COR-L47 (cell line): ENCODE data around the gene GPX4.

Experiments used
- DNase-seq: peaks from one replicate; lab custom pipeline; 2025; lab: John Stamatoyannopoulos, UW

GPX4 gene

DNA sequence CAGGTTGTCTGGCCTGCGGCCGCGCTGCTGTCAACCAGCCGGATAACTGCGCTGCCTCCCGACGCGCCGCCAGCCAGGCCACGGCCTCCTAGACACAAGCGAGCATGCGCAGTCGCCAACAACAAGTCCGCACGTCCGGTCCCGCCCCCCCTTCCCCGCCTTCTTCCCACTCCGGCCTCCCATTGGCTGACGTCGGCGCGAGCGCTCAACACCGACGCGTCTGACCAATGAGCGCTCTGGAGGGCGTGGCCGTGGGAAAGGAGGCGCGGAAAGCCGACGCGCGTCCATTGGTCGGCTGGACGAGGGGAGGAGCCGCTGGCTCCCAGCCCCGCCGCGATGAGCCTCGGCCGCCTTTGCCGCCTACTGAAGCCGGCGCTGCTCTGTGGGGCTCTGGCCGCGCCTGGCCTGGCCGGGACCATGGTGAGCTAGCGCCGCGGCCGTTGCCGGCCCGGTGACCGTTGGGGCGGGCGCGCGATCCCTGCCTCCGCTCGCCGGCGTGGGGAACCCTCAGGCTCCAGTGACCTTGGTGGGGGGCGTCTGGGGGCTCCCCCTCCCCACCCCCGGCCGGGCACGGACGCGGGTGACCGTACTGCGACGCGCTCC is at the start of gene GPX4:
Gene GPX4 (plus strand): TSS at position 287 of the 603 bp plus-strand sequence. CDS start 50 bp downstream, at position 337.
- DNase-seq = peak; percentile 99

DNA sequence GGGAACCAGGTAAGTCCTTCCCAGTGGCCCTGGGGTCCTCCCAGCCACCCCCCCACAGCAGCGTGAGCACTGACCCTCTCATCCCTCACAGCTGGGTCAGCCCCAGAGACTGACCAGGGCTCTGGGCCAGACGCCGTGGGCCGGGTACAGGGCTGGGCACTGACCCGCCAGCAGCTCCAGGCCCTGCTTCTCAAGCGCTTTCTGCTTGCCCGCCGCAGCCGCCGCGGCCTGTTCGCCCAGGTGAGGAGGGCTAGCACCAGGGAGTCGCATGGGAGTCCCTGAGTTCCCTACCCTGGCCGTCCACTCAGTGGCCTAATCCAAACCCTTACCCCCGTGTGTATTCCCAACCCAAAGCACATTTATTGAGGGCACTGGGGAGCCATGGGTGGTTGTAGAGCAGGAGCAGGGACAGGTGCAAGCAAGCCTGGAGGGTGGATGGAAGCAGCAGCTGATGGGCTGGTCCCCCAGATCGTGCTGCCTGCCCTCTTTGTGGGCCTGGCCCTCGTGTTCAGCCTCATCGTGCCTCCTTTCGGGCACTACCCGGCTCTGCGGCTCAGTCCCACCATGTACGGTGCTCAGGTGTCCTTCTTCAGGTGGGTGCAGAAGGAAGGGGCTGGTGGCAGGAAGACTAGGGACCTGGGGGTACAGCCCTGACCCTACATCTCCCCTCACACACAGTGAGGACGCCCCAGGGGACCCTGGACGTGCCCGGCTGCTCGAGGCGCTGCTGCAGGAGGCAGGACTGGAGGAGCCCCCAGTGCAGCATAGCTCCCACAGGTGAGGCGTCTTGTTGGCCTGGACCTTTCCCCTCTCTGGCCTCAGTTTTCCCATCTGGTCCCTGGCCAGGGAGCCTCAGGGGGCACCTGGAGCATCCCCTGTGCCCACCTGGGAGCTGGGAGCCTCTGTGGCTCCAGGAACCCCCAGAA is 49.4 kb upstream of the GPX4 start:
- DNase-seq = no peak

GRCh38 chr19:1055028-1055425 is 48.8 kb upstream of the GPX4 start:
- DNase-seq = no peak

DNA sequence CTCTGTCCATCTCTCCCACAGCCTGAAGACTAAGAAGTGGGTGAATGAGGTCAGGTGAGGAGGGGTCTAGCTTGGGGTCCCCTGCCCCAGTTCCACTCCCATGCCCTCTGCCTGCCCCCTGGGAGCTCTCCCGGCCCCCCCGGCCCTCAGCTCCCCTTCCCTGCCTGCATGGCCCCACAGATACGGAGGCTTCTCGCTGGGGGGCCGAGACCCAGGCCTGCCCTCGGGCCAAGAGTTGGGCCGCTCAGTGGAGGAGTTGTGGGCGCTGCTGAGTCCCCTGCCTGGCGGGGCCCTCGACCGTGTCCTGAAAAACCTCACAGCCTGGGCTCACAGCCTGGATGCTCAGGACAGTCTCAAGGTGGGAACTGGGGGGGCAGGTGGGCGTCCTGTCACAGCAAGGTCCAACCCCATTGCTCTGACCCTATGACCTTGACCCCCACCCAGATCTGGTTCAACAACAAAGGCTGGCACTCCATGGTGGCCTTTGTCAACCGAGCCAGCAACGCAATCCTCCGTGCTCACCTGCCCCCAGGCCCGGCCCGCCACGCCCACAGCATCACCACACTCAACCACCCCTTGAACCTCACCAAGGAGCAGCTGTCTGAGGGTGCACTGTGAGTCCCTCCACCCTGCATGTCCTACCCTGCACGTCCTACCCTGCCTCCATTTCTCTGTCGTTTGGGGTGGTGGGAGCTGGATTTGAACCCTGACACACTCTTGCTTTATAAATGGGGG is 47.7 kb upstream of the GPX4 start:
- DNase-seq = no peak

DNA sequence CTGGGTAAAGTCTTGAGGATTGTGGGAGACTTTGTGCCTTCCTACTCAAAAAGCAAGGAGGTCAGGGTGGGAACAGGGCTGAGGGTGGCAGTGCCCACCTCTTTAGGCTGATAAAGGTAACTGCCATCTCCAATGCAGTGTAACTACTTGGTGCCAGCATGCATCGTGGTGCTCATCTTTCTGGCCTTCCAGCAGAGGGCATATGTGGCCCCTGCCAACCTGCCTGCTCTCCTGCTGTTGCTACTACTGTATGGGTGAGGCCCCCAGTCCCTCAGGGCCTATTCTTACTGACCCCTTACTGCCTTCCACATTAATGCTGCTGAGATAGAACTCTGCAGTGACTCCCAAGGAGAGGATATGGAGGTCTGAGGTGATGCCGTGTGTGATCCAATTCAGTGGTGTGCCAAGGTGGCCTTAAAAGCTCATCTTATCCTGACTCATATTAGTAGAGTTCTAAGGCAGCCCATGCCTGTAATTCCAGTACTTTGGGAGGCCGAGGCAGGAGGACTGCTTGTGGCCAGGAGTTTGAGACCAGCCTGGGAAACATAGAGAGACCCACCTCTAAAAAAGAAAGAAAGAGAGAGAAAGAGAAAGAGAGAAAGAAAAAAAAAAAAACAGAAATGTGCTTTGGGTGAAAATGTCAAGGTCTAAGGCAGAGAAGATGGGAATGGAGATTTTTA is 46.5 kb upstream of the GPX4 start:
- no peak for DNase-seq

- no peak for DNase-seq
Observed at GRCh38 chr19:1058112-1058511, 45.7 kb upstream of the GPX4 start.

- DNase-seq = no peak
Observed at GRCh38 chr19:1060689-1061088, 43.1 kb upstream of the GPX4 start.

GRCh38 chr19:1061987-1062386 is 41.8 kb upstream of the GPX4 start:
- DNase-seq = no peak

DNA sequence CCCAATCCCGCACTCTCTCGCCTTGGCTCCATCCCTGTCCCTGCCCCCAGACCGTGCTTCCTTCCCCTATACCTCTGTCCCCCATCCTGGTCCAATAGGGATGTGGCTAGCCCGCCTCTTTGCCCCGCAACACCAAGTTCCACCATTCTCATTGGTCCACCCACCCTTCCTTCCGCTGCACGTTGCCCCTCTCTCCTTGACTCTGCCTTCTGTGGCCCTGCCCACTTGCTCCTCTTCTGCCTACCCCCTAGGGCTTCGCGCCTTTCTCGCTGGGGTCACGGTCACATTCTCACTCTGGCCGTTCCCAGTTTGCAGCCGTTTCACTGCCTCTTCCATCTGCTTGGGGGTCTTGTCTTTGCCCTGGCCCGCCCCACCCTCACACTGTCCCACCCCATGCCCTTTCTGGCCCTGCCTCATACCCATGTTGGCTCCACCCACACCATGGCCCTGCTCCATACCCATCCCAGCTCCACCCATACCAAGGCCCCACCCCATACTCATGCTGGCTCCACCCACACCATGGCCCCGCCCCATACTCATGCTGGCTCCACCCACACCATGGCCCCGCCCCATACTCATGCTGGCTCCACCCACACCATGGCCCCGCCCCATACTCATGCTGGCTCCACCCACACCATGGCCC is 41.3 kb upstream of the GPX4 start:
- DNase-seq = no peak

DNA sequence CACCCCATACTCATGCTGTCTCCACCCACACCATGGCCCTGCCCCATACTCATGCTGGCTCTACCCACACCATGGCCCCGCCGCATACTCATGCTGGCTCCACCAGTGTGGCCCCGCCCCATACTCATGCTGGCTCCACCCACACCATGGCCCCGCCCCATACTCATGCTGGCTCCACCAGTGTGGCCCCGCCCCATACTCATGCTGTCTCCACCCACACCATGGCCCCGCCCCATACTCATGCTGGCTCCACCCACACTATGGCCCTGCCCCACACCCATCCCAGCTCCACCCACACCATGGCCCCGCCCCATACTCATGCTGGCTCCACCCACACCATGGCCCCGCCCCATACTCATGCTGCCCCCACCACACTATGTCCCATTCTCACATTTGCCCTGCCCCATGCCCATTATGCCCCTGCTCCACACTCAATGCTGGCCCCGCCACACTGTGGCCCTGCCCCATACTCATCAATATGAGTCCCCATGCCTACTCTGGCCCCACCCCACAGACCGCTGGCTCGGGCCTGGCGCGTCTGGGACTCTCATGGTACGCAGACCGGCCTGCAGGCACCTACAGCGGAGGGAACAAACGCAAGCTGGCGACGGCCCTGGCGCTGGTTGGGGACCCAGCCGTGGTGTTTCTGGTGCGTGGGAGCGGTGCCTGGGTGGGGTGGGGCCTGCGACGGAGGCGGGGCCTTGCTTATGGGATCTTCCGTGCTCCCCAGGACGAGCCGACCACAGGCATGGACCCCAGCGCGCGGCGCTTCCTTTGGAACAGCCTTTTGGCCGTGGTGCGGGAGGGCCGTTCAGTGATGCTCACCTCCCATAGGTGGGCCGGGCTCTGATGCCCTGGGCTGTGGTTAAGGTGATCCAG is 40.5 kb upstream of the GPX4 start:
- no peak for DNase-seq

DNA sequence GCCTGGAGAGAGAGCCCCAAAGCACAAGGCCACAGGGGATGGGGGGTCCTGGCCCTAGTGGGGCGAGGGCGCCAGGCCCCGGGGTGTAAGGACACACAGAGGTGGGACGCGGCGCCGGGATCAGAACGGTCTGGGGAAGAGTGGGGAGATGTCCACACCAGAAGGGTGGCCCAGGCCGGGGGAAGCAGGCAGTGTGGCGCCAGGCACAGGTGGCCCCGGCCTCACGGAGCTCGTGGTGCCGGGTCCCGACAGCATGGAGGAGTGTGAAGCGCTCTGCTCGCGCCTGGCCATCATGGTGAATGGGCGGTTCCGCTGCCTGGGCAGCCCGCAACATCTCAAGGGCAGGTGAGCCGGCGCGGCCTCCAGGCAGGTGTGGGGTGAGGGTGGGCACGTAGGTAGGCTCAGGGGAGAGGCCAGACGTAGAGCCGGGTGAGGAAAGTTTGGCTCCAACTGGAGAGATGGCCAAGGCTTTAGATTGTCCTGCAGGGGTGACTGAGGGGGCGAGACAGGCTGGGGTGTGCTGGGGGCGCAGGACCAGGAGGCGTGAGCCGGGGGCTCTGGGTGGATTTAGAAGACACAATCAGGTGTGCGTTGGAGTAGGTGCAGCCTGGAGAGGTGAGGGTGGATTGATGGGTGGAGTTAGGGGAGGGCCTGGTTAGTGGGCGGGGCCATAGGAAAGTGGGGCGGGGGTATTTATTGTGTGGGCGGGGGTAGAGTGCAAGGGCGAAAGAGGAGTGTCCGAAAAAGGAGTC is 39.7 kb upstream of the GPX4 start:
- no peak for DNase-seq

GRCh38 chr19:1064661-1065605 is 38.9 kb upstream of the GPX4 start:
- peak; percentile 63 for DNase-seq

GRCh38 chr19:1065606-1066109 is 38.1 kb upstream of the GPX4 start:
- DNase-seq = no peak

DNA sequence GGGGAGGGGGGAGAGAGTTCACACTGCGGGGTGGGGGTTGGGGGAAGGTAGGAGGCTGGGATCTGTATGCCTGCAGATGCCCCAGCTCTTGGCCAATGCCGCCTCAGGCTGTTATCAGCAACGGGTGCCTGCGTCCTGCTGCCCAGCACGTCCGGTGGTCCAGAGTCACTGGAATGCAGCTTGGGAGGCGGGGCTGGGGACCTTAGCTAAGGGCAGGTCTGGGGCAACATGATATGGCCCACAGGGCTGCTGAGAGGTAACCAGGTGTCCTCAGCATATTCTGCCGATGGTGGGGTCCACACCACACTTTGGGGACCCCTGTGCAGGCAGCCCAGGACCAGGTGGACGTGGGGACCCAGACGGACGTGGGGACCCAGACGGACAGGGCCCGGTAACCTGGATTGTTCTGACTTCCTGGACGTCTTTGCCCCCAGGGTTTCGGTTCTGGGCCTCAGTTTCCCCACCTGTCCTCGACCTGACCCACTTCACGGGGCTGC is 37.5 kb upstream of the GPX4 start:
- no peak for DNase-seq

GRCh38 chr19:1066748-1067340 is 37.0 kb upstream of the GPX4 start, which contains the start of gene ARHGAP45:
TSS of gene ARHGAP45 (plus strand) at chr19:1067167. CDS start at chr19:1067406, 239 bp downstream.
- DNase-seq = no peak

- no peak for DNase-seq
Observed at GRCh38 chr19:1067341-1067957, 36.3 kb upstream of the GPX4 start.
